Activated T-cell treated with anti-CD3 and anti-CD28 coated beads for 1 hour (primary cell): ENCODE results near the gene TMEM17.

Source experiments
- DNase-seq: peaks from one replicate; pipeline ENCODE4 v3.0.0-alpha.2; 2020; ENCODE audit warnings: low read depth

The TMEM17 gene

GRCh38 chr2:62511636-62512035 lies 5.6 kb upstream of the TMEM17 start:
- DNase-seq = no peak

GRCh38 chr2:62506421-62506750 lies 391 bp upstream of the TMEM17 start:
- no peak for DNase-seq

GRCh38 chr2:62505109-62505749 lies 766 bp downstream of the TMEM17 start:
- no peak for DNase-seq

- no peak for DNase-seq
Measured at GRCh38 chr2:62504657-62505056, 1.3 kb downstream of the TMEM17 start.

- no peak for DNase-seq
Measured at GRCh38 chr2:62501794-62502500, 4.0 kb downstream of the TMEM17 start.

GRCh38 chr2:62501069-62501468 lies 4.9 kb downstream of the TMEM17 start:
- no peak for DNase-seq

GRCh38 chr2:62499430-62500060 lies 6.5 kb downstream of the TMEM17 start:
- no peak for DNase-seq

GRCh38 chr2:62498739-62499138 lies 7.3 kb downstream of the TMEM17 start:
- DNase-seq = no peak

- DNase-seq = no peak
Measured at GRCh38 chr2:62495761-62496160, 10.2 kb downstream of the TMEM17 start.

GRCh38 chr2:62492048-62492447 lies 13.9 kb downstream of the TMEM17 start:
- no peak for DNase-seq

- DNase-seq = no peak
Measured at GRCh38 chr2:62489702-62490101, 16.3 kb downstream of the TMEM17 start.

- no peak for DNase-seq
Measured at GRCh38 chr2:62489162-62489561, 16.8 kb downstream of the TMEM17 start.

GRCh38 chr2:62486439-62486765 lies 19.6 kb downstream of the TMEM17 start:
- DNase-seq = no peak

- DNase-seq = no peak
Measured at GRCh38 chr2:62485761-62486438, 20.1 kb downstream of the TMEM17 start.

- DNase-seq = no peak
Measured at GRCh38 chr2:62482558-62483352, 23.2 kb downstream of the TMEM17 start.

GRCh38 chr2:62479917-62480316 lies 26.1 kb downstream of the TMEM17 start:
- DNase-seq = no peak

- no peak for DNase-seq
Measured at GRCh38 chr2:62478093-62478580, 27.9 kb downstream of the TMEM17 start.

GRCh38 chr2:62477573-62477972 lies 28.4 kb downstream of the TMEM17 start:
- no peak for DNase-seq

- no peak for DNase-seq
Measured at GRCh38 chr2:62475172-62476011, 30.6 kb downstream of the TMEM17 start.

- no peak for DNase-seq
Measured at GRCh38 chr2:62474176-62474575, 31.8 kb downstream of the TMEM17 start.

GRCh38 chr2:62473246-62473827 lies 32.7 kb downstream of the TMEM17 start:
- no peak for DNase-seq
